ENCODE measurements around the gene HOOK2.

The HOOK2 gene

DNA sequence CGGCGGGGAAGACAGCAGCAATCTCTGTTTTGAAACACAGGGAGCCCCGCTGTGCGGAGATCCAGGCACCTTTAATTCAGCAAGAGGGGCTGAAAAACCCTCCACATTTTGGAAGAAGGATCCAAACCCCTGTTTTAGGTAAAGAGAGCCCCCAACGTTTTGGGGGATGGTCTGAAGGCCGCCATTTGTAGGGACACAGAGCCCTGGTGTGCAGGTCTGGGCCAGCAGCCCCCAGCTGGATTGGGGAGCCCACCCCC lies 3.5 kb upstream of the HOOK2 start:
- Histone ChIP-seq H3K79me2 (ENCODE audit: insufficient read depth, low read depth) (no peaks in the 10 kb centered on the region), H3K9ac (peak overlapping the region; percentile 51; the same call in 1 of the 2 replicates), H3K27me3 (ENCODE audit: insufficient read depth, low read depth) (no peaks in the 10 kb centered on the region), H3K4me1 (ENCODE audit: low read depth, poor library complexity, severe bottlenecking) (peaks cover 28% of the 10 kb centered on the region), H2AFZ (ENCODE audit: low read depth) (peak overlapping the region; percentile 84), H4K20me1 (ENCODE audit: insufficient read depth) (no peaks in the 10 kb centered on the region), H3K4me3 (IDR thresholded peaks at IDR 0.05; ENCODE audit: insufficient read depth, low read depth, low read length) (no peak overlapping the region), H3K36me3 (ENCODE audit: insufficient read depth) (no peaks in the 10 kb centered on the region), H3K4me2 (peak overlapping the region; percentile 35), H3K27ac (no peak overlapping the region; the same call in 1 of the 2 replicates)
- TF ChIP-seq, protein P1, sequence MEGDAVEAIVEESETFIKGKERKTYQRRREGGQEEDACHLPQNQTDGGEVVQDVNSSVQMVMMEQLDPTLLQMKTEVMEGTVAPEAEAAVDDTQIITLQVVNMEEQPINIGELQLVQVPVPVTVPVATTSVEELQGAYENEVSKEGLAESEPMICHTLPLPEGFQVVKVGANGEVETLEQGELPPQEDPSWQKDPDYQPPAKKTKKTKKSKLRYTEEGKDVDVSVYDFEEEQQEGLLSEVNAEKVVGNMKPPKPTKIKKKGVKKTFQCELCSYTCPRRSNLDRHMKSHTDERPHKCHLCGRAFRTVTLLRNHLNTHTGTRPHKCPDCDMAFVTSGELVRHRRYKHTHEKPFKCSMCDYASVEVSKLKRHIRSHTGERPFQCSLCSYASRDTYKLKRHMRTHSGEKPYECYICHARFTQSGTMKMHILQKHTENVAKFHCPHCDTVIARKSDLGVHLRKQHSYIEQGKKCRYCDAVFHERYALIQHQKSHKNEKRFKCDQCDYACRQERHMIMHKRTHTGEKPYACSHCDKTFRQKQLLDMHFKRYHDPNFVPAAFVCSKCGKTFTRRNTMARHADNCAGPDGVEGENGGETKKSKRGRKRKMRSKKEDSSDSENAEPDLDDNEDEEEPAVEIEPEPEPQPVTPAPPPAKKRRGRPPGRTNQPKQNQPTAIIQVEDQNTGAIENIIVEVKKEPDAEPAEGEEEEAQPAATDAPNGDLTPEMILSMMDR (conservative IDR thresholded peaks at IDR 0.05; ENCODE audit: low read depth, low read length): no peak

DNA sequence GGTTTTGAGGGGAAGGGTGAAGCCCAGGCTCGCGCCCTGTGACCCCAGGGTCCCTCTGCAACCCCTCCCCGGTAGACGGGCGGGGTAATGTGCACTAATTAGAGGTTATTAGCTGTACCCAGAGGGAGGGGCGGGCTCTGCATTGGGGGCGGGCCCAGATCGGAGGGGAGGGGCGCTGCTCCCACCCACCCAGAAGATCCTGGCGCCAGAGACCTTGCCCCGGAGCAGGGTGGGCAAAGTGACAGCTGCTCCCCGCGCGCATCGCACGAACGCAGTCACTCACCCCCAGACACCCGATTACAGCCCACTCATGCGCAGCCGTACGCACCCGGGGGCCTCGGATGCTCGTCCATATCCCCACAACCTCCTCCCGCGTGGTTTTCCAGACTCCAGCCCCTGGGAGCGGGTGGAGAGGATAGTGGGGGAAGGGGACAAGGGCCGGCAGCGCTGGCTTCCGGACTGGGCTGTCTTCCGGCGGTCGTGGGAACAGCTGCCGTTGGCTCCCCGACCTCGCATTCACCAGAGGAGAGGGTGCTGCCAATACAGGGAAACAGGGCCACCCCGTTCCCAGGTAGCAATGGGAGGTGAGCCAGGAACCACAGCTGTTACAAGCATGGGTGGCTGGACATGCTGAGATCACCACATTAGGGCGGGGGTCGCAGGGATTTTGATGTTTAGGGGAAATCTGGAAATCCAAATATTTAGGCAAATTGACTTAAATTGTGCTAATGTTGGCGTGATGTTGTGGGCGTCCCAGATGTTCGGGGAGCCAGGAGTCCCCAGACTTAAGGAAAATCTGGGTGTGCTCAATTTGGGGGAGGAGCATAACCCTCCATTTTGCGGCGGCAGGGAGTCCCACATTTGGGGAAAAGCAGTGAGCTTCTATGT lies 2.9 kb upstream of the HOOK2 start:
- H3K9ac ChIP-seq: peak overlapping the region; percentile 51; the same call in 1 of the 2 replicates
- no peaks in the 10 kb centered on the region for H3K27me3 ChIP-seq (ENCODE audit: insufficient read depth, low read depth)
- peak overlapping the region; percentile 70 for H3K4me3 ChIP-seq (IDR thresholded peaks at IDR 0.05; ENCODE audit: insufficient read depth, low read depth, low read length)
- H3K4me2 ChIP-seq: peak overlapping the region; percentile 35
- H3K79me2 ChIP-seq (ENCODE audit: insufficient read depth, low read depth): no peaks in the 10 kb centered on the region
- H4K20me1 ChIP-seq (ENCODE audit: insufficient read depth): no peaks in the 10 kb centered on the region
- peaks cover 34% of the 10 kb centered on the region for H3K4me1 ChIP-seq (ENCODE audit: low read depth, poor library complexity, severe bottlenecking)
- no peaks in the 10 kb centered on the region for H3K36me3 ChIP-seq (ENCODE audit: insufficient read depth)
- TF ChIP-seq, protein P1 (conservative IDR thresholded peaks at IDR 0.05; ENCODE audit: low read depth, low read length): no peak
- peak overlapping the region; percentile 84 for H2AFZ ChIP-seq (ENCODE audit: low read depth)
- peak overlapping the region; percentile 31; the same call in 1 of the 2 replicates for H3K27ac ChIP-seq

DNA sequence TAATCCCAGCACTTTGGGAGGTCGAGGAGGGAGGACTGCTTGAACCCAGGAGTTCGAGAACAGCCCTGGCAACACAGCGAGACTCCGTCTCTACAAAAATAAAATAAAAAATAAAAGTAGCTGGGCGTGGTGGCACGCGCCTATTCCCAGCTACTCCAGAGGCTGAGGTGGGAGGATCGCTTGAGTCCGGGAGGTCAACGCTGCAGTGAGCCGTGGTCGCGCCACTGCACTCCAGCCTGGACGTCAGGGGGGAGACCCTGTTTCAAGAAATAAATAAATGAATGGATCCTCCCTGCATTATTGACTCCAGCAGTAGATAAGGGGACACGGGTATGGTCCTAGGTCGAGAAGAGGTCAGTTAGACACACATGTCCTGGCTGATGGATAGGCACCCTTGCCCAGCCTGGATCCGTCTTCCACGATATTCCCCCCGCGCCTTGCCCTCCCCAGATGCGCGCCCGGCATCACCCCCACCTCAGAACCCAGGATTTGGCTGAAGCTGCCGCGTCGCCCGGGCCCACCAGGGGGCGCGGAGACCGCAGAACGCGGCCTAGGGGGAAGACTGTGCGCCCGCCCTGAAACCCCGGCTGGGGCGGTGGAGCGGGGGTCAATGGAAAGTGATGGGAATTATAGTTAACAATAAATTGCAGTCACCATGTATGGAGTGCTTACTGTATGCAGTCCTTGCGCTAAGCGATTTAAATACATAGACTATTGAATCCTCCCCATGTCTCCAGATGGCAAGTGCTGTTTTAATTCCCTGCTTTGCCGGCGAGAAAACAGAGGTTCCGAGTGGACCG lies 2.1 kb upstream of the HOOK2 start:
- no peaks in the 10 kb centered on the region for H3K36me3 ChIP-seq (ENCODE audit: insufficient read depth)
- peaks cover 29% of the 10 kb centered on the region for H3K4me1 ChIP-seq (ENCODE audit: low read depth, poor library complexity, severe bottlenecking)
- H3K79me2 ChIP-seq (ENCODE audit: insufficient read depth, low read depth): no peaks in the 10 kb centered on the region
- H3K27me3 ChIP-seq (ENCODE audit: insufficient read depth, low read depth): no peaks in the 10 kb centered on the region
- peak overlapping the region; percentile 70 for H3K4me3 ChIP-seq (IDR thresholded peaks at IDR 0.05; ENCODE audit: insufficient read depth, low read depth, low read length)
- 0 out of 2 replicates have a peak overlapping the region, but pooled peaks have one; percentile 31 for H3K27ac ChIP-seq
- no peaks in the 10 kb centered on the region for H4K20me1 ChIP-seq (ENCODE audit: insufficient read depth)
- H3K4me2 ChIP-seq: peak overlapping the region; percentile 35
- peak overlapping the region; percentile 84 for H2AFZ ChIP-seq (ENCODE audit: low read depth)
- TF ChIP-seq, protein P1 (conservative IDR thresholded peaks at IDR 0.05; ENCODE audit: low read depth, low read length): peak; percentile 96
- H3K9ac ChIP-seq: peak overlapping the region; percentile 51; the same call in 1 of the 2 replicates

DNA sequence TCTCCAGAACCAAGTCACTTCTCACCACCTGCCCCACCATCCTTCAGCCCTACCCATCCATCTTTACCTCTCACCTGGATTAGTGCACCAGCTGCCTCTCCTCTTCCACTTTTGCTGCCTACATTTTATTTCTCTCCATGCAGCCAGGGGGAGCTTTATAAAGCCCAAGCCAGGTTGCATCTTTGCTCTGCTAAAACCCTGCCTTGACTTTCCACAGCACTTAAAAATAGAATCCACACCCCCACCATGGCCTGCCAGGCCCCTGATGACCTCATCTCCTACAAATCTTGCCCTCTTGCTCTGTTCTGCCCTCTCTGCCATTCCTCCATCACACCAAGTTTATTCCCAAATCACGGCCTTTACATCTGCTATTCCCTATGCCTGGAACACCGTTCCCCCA lies 1.8 kb downstream of the HOOK2 start:
- H3K27me3 ChIP-seq (ENCODE audit: insufficient read depth, low read depth): no peaks in the 10 kb centered on the region
- no peaks in the 10 kb centered on the region for H4K20me1 ChIP-seq (ENCODE audit: insufficient read depth)
- H3K4me3 ChIP-seq (IDR thresholded peaks at IDR 0.05; ENCODE audit: insufficient read depth, low read depth, low read length): no peak overlapping the region
- TF ChIP-seq, protein P1 (conservative IDR thresholded peaks at IDR 0.05; ENCODE audit: low read depth, low read length): peak; percentile 24; the same call in 1 of the 2 replicates
- H3K36me3 ChIP-seq (ENCODE audit: insufficient read depth): no peaks in the 10 kb centered on the region
- H2AFZ ChIP-seq (ENCODE audit: low read depth): no peak overlapping the region
- H3K4me1 ChIP-seq (ENCODE audit: low read depth, poor library complexity, severe bottlenecking): peaks cover 20% of the 10 kb centered on the region
- H3K9ac ChIP-seq: no peak overlapping the region
- H3K4me2 ChIP-seq: peak overlapping the region; percentile 8; the same call in 1 of the 2 replicates
- no peak overlapping the region for H3K27ac ChIP-seq
- H3K79me2 ChIP-seq (ENCODE audit: insufficient read depth, low read depth): no peaks in the 10 kb centered on the region
